GM12891 (cell line): Measurements from ENCODE around the gene SH2D4B.
"Not testable (repeated sequence)": the region's sequence is repeated elsewhere in the genome, so short reads cannot be mapped to it uniquely, and the experiment has no call there.

ENCODE experiments used
- DNase-seq: peaks from one replicate; pipeline ENCODE4 v3.0.0; 2011; ENCODE audit warnings: low spot score; ENCODE audit not compliant: insufficient read length
- FAIRE-seq: peaks from 2 replicates; lab custom pipeline; 2011; peaks lifted over from hg19 to GRCh38; lab: Jason Lieb, UNC
- PAX5 ChIP-seq: IDR thresholded peaks from 2 replicates; pipeline ENCODE4 v1.6.1; 2011; ENCODE audit warnings: low read length, moderate library complexity, mild to moderate bottlenecking; ENCODE audit not compliant: insufficient read depth, severe bottlenecking
- POLR2A ChIP-seq: IDR thresholded peaks from 2 replicates; pipeline ENCODE4 v1.6.1; 2011; ENCODE audit warnings: low read depth, low read length, control low read depth
- POLR2AphosphoS5 ChIP-seq: IDR thresholded peaks from 2 replicates; pipeline ENCODE4 v1.6.1; 2011; ENCODE audit warnings: low read depth, low read length, control low read depth
- POU2F2 ChIP-seq: IDR thresholded peaks from 2 replicates; pipeline ENCODE4 v1.6.1; 2011; ENCODE audit warnings: low read depth, mild to moderate bottlenecking, control low read depth, low read length, moderate library complexity
- SPI1 ChIP-seq: IDR thresholded peaks from 2 replicates; pipeline ENCODE4 v1.6.1; 2011; ENCODE audit warnings: low read depth, low read length, control low read depth
- TAF1 ChIP-seq: IDR thresholded peaks from 2 replicates; pipeline ENCODE4 v1.6.1; 2011; ENCODE audit warnings: low read depth, low read length, control low read depth

Gene SH2D4B

GRCh38 chr10:80524190-80524909 is 13.4 kb upstream of the SH2D4B start:
- no peak for DNase-seq
- no peak for FAIRE-seq
- TF ChIP-seq POLR2AphosphoS5 (no peak), SPI1 (no peak), POLR2A (no peak)

- FAIRE-seq = no peak
- no peak for DNase-seq
- TF ChIP-seq POLR2AphosphoS5 = no peak
- TF ChIP-seq TAF1 = no peak
- TF ChIP-seq PAX5 = no peak
- no peak for TF ChIP-seq POU2F2
- no peak for TF ChIP-seq POLR2A
- no peak for TF ChIP-seq SPI1
Measured at GRCh38 chr10:80526218-80526617, 11.5 kb upstream of the SH2D4B start.

DNA sequence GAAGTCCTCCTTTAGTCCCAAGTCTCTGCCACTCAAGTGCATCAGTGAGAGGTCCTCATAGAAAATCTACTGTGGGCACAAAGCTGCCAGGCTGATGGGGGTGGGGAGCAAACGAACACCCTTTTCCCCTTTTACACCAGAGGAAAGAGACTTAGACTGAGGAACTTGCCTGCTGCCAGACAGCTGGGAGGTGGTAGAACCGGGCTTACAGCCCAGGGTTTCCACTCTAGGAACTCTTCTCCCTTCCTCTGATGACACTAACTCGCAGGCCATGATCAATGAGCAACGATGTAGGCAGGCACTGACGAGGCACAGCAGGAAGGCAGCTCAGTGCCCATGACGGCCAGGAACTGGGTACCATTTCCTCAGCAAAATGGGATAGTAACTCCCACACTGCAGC is 11.0 kb upstream of the SH2D4B start:
- TF ChIP-seq PAX5 (no peak), TAF1 (no peak), SPI1 (no peak), POLR2AphosphoS5 (no peak), POLR2A (no peak), POU2F2 (no peak)
- FAIRE-seq = peak; percentile 48
- DNase-seq = no peak

DNA sequence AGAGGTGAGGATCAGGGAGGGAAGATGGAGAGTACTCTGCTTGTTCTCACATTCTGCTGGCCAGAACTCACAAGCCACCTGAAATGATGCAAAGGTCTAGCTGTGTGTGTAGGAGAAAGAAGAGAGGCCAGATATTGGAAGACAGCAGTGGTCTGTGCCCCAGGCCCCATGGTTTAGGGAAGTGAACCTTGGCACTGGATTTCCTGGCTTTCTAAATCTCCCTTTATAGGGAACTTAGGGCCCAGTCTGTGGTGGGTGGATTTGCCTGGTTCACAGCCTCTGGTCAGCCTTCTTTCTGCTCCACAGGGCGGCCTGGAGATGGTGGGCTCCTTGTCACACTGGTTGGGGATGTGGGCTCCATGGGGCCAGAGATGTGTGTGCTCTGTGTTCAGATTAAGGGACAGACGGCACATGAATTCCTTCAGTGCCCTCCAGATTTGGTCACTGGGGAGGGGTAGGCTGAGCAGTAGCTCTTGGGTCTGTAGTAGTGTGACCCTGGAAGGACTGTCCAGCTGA is 9.5 kb upstream of the SH2D4B start:
- TF ChIP-seq TAF1 = no peak
- no peak for TF ChIP-seq POLR2A
- no peak; the same call in 1 of the 2 replicates for TF ChIP-seq SPI1
- no peak for TF ChIP-seq PAX5
- TF ChIP-seq POLR2AphosphoS5 = no peak
- FAIRE-seq (no peak), DNase-seq (no peak)

- FAIRE-seq (no peak), DNase-seq (no peak)
- TF ChIP-seq POU2F2 (no peak), POLR2AphosphoS5 (no peak), POLR2A (no peak), SPI1 (no peak), PAX5 (no peak), TAF1 (no peak)
Measured at GRCh38 chr10:80528901-80529300, 8.8 kb upstream of the SH2D4B start.

DNA sequence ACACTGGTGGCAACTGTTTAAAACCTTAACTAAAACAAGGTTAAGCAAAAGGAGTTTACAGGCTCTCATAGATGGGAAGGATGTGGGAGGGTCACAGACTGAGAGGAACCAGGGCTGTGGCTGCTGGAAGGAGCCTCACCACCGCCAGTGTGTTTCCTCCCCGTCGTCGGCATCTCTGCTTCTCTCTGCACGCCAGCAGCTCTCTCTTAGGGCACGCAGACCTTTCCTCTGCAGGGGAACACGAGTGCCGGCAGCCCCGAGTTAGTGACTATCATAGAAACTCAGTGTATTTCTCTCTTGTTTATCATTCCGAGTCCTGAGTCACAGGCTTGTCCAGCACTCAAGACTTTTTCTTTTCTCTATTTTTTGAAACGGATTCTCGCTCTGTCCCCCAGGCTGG is 8.1 kb upstream of the SH2D4B start:
- no peak for TF ChIP-seq PAX5
- no peak for DNase-seq
- no peak for FAIRE-seq

- FAIRE-seq (no peak), DNase-seq (no peak)
- 0 out of 2 replicates have a peak, but pooled peaks have one; percentile 19 for TF ChIP-seq SPI1
- TF ChIP-seq POU2F2 = no peak
Measured at GRCh38 chr10:80530251-80530650, 7.5 kb upstream of the SH2D4B start.

DNA sequence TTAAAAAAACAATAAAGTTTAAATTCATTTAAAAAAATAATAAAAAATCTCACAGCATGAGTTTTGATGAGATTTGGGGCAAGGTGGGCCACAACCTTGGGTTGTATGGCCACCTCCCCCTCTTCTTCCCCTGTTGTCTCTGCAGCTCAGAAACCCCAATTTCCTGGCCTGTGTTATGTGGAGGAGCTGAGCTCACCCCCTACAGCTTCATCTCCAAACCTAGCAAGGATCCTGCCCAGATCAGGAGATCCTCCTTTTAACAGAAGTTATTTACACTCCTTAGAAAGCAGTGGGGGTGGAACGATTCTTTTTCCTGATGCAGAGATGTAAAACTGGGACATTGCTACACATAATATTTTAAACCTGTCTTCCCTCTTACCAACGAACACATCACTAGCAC is 6.9 kb upstream of the SH2D4B start:
- TF ChIP-seq TAF1 (no peak), POLR2A (no peak), SPI1 (no peak), PAX5 (no peak), POLR2AphosphoS5 (no peak), POU2F2 (no peak)
- FAIRE-seq (no peak), DNase-seq (no peak)

DNA sequence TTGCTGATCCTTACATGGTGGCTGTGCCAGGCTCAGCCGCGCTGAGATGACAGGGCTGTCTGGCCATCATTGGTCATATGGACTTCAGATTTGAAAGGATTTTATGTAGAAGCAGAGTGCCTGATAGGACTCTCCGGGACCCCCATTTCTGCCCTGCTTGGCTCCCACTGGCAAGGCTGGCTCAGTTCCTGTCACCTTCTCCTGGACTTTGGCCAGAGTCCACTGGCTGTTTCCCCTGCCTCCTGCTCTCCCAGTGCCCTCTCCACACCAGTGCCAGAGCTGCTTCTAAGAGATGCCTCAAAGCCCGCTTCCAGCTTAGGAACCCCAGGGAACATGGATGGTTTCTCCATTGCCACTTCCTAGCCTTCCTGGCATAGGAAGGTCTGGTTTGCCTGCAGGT is 5.1 kb upstream of the SH2D4B start:
- DNase-seq = no peak

GRCh38 chr10:80534059-80534458 is 3.6 kb upstream of the SH2D4B start:
- FAIRE-seq, DNase-seq: not testable (repeated sequence)

More for the DNA sequence above, 5.1 kb upstream of the SH2D4B start:
- FAIRE-seq = no peak
- no peak for TF ChIP-seq SPI1
- no peak for TF ChIP-seq TAF1
- TF ChIP-seq POLR2AphosphoS5 = no peak
- no peak for TF ChIP-seq POU2F2
- no peak for TF ChIP-seq PAX5
- no peak for TF ChIP-seq POLR2A

GRCh38 chr10:80534646-80535045 is 3.1 kb upstream of the SH2D4B start:
- DNase-seq, FAIRE-seq: not testable (repeated sequence)
